ENCODE results near the gene ZFYVE28.
A peak's percentile ranks its signal among the peaks of the same experiment; 100 is the strongest.

ZFYVE28 gene

GRCh38 chr4:2366252-2367192 is 51.9 kb downstream of the ZFYVE28 start:
- no peak for DNase-seq (ENCODE audit: low read depth)

DNA sequence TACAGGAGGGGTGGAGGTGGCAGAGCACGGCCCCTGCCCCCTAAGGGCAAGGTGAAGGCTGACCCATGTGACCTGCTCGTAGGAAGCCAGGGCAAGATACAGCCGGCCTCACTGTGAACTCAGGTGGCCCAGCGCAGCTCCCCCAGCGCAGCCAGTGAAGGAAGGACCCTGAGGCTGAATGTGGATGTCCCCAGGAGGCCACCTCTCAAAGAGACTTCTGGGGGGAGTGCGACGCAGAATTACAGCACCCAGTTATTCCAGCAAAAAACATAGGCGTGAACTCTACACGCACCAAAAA is 52.6 kb downstream of the ZFYVE28 start:
- no peak for DNase-seq (ENCODE audit: low read depth)

- no peak for DNase-seq (ENCODE audit: low read depth)
Measured at GRCh38 chr4:2365054-2365912, 53.2 kb downstream of the ZFYVE28 start.

DNA sequence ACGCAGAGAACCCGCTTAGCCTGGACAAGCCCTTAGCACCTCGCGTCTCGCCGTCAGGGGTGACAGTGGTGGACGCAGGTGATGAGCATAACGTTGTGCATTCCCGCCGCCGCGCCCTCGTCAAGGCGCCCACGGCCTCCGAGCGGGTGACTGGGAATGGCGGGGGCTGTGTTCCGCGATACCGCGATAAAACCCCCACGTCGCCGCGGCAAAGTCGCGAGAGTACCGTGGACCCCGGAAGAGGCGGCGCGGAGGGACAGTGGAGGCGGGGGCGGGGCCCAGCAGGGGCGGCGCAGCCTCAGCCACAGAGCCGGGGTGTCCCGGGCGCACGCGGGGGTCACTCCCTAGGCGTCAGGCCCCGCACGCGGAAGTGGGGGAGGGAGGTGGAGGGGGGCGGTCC is 53.8 kb downstream of the ZFYVE28 start:
- peak; percentile 51 for DNase-seq (ENCODE audit: low read depth)

GRCh38 chr4:2363951-2364653 is 54.3 kb downstream of the ZFYVE28 start:
- DNase-seq (ENCODE audit: low read depth): no peak

GRCh38 chr4:2363056-2363721 is 55.3 kb downstream of the ZFYVE28 start:
- DNase-seq (ENCODE audit: low read depth): no peak

- DNase-seq (ENCODE audit: low read depth): no peak
Measured at GRCh38 chr4:2362266-2363055, 56.0 kb downstream of the ZFYVE28 start.

DNA sequence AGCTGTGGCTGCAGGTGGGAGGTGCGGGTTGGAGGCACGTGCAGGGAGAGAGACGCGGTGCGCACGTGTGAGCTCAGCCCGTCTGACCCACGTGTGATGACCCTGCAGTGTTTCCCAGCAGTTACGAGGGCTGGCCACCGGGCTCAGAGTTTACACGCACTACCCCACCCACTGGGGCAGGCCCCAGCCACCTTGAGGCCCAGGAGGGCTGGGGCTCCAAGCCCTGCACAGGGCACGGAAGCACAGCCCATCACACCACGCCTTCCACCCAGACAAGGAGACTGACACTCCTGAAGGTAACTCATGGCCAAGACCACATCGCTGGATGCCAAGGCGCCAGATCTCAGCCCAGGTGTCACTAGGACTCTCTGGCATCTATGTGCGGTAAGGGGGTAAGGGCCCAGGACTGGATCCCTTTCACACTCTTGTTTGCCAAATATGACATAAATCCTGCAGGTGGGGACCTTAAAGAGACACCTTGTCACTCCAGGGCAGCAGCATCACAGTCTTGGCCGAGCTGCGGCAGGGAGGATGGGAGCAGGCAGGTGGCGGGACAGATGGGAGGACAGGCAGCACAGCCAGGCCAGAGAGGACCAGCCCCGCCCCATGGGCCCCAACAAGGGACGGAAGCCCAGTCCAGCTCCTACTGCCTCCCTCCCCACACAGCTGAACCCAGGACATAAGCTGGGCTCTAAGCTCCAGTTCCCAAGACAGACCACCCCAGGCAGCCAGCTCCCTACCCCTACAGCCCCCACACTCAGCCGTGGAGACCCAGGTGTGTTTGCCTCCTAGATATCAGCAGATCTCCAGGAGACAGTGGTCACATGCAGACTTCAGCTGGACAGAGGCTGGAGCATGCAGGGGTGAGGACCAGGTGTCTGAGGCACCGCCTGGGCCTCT is 56.8 kb downstream of the ZFYVE28 start:
- DNase-seq (ENCODE audit: low read depth): no peak

DNA sequence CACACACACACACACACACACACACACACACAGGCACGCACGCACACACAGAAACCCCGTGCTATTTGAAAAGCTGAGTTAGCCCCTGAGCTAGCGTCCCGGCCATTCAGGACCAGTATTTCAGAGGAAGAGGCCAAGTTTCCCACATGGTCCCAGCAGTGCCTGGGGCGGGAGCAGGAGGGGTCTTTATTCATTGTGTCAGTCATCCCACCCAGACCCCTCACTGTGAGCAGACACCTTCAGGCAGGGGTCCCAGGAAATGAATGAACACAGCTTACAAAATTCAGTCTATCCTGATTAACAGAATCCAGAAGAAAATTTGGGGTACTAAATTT is 58.1 kb downstream of the ZFYVE28 start:
- DNase-seq (ENCODE audit: low read depth): no peak

GRCh38 chr4:2359591-2360395 is 58.7 kb downstream of the ZFYVE28 start:
- no peak for DNase-seq (ENCODE audit: low read depth)

DNA sequence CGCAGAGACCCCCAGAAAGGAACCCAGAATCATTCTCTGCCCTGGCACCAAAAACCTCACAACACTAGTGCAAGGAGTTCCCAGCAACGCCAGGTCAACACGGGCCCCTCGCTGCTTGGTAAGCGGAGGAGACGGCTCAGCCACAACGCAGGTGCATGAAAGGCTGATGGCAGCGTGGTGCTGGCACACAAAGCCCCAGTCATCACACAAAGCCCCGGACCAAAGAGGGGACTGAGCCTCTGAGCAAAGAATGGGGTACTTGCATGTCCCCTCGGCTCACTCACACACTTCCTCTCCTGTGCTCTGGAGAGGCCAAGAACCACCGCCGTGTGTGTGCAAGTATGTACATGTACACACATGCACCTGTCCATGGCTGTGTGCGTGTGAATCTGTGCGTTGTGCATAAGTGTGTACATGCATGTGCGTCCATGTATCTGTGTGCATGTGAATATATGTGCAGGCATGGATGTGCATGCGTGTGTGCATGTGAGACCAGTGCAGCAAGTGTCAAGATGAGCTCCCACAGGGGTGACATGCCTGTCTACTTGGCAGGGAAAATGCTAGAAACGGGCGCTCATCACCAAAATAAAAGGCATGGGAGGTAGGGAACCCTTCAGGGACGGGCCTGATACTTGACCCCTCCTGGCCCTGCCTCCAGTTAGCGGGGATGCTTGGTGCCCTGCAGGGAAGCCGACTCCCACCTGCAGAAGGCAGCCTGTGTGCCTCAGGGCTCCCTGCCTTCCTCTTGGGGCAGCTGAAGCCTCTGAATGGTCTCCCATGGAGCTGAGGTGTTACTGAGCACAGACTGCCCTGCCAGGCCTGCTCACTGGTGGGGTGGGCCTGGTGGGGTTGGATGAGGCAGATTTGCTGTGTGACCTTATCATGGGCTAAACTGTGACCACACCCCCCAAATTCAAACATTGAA is 60.4 kb downstream of the ZFYVE28 start:
- no peak for DNase-seq (ENCODE audit: low read depth)

DNA sequence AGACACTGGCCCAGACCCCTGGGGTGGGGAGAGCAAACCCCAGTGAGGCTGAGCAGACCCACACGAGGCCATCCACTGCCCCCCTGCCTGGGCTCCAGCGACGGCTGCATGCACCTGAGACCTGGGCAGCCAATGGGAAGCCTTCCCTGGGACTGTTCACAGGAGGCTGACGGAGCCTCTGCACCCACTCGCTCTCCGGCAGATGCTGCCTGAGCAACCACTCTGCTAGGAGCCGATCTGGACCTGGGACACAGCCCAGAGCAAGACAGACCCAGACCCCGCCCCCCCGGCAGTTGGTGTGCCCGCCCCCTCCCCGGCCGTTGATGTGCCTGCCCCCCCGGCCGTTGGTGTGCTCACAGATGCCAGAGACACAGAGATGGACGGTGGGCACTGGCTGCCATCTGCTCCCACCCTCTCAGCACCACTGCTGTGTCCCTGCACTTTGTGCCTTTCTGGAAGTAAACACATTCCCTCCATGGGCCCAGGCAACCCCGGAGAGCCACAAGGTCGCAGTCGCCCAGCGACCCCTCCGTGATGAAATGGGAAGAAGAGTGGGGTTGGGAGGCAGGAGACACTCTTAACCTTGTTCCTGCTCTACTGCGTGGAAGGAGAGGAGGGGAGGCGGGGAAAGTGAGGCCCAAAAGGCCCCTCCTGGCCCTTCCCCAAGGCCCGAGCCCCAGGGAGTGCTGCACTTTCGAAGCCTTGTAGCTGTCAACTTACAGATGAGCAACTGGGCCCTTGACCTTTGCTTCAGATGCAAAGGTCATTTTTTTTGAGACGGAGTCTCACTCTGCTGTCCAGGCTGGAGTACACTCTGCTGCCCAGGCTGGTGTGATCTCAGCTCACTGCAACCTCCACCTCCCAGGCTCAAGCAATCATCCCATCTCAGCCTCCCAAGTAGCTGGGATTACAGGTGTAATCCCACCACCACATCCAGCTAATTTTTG is 62.0 kb downstream of the ZFYVE28 start:
- no peak for DNase-seq (ENCODE audit: low read depth)

DNA sequence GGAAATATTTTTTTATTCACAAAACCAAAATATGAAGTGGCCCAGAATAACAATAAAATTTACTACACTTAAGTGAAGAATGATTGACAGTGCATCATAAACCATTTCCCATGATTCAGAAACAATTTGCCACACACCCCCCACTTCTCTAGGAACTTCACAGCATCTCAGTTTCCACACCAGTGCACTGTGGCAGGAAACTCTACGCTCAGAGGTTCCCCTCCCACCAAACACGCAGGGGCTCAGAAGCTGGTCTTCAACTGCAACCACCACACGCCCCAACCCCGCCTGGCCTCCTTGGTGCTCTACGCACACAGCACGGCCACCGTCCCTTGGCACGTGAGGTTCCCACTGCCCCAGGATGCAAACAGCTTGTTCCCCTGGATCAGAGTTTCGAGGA is 63.7 kb downstream of the ZFYVE28 start:
- DNase-seq (ENCODE audit: low read depth): no peak

GRCh38 chr4:2354118-2354517 is 64.3 kb downstream of the ZFYVE28 start:
- no peak for DNase-seq (ENCODE audit: low read depth)

- DNase-seq (ENCODE audit: low read depth): no peak
Measured at GRCh38 chr4:2353222-2354107, 65.0 kb downstream of the ZFYVE28 start.

GRCh38 chr4:2352729-2353221 is 65.7 kb downstream of the ZFYVE28 start:
- DNase-seq (ENCODE audit: low read depth): no peak
